NCI-H2107 treated with DMSO at 0.1 percent for 48 hours (cell line): ENCODE measurements around the gene RFWD3.

Experiments
- DNase-seq: peaks from one replicate; lab custom pipeline; 2025; ENCODE audit not compliant: unreplicated experiment; lab: John Stamatoyannopoulos, UW

The RFWD3 gene

DNA sequence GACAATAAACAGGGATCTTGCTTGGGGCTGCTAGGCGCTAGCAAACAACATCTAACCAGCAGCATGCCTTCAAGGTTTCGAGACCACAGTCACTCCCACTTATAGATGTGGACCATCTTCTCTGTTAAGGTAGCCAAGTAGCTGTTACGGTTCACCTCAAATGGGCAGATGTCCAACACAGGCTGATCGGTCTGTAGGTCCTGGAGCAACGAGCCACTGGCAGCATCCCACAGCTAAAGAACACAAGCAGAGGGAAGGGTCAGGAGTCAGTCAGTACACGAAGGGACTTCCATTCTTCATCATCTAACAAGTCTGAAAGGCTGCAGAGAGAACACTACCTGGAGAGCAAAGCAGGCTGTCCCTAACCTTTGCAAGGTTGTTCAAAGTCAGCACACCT, 42.8 kb downstream of the RFWD3 start:
- no peak for DNase-seq

DNA sequence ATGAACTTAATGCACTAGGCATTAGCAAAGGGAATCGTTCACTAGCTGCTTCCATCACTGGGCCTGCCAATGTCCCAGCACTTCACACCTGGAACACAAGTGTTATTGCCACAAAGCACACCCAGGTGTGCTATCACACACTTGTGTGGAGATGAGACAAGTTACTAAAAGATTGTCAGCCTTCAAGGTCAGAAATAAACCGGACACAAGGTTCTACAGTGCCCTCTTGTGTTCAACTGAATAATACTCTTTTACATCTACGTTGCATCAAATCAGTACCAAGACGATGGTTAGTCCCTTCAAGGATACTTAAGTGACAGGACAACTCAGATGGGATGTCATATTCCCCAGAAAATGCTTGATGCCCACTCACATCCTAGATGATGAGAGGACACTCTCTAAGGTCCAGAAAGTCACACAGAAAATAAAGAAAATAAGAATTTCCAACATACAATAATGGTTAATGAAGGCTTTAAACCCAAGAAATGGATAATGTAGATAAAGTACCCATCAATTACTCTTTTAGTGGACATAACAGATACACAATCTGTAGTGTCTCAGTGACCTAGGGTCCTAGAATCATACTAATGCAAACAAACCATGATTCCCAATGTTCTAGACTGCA, 43.4 kb downstream of the RFWD3 start:
- no peak for DNase-seq

DNA sequence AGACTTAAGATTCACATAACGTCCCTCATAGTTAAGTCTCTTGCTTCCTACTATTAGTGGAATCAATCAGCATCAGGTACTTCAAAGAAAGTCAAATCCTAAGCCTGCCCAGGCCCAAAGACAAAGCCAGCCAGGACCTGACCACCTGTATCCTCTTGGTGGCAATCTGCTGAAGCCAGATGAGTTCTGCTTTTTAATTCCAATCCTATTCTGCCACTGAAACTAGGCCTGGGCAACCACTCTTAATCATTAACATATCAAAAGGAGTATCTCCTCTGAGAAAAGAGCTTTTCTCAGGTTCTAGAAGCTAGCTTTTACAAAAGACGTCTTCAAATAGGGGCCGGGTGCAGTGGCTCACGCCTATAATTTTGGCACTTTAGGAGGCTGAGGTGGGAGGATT, 44.7 kb downstream of the RFWD3 start:
- DNase-seq, result no peak

DNA sequence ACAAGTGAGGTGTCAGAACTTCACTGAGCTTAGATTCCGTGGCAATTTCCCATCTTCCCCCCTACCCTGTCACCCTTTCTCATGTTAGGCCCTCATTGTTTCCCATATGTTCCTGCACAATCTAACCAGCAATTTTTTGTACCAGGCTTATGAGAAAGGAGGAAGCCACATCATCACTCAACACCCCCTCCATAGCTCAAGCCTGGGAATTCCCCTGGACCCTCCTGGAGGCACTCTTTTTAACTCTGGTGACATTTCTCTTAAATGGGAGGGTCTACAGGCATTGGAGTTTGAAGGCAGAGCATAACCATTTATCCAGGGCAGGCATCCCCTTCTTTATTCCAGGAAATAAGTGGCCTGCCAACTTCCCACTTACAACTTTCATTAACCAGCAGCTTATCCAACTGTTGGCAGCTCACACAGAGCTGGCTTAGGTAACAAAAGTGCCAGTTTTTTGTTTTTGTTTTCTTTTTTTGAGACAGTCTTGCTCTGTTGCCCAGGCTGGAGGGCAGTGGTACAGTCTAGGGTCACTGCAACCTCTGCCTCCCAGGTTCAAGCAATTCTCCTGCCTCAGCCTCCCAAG, 49.4 kb downstream of the RFWD3 start:
- DNase-seq, result no peak

DNA sequence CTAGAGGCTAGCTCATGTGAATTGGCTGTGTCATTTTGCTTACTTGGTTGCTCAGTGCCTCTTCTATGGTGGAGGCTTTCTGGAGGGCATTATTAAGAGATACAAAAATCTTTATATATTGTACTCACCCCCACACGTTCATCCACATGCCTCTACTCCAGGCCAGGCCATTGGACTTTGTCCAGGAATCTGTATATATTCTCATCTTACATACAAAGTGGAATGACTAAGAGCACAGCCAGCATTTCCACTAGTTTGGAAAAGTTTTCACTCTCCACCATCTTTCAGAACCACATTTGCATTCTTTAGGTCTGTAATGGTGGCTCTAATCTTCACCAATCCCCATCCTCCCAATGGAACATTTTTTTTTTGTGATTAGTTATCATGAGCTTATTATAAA, 55.0 kb downstream of the RFWD3 start:
- no peak for DNase-seq

DNA sequence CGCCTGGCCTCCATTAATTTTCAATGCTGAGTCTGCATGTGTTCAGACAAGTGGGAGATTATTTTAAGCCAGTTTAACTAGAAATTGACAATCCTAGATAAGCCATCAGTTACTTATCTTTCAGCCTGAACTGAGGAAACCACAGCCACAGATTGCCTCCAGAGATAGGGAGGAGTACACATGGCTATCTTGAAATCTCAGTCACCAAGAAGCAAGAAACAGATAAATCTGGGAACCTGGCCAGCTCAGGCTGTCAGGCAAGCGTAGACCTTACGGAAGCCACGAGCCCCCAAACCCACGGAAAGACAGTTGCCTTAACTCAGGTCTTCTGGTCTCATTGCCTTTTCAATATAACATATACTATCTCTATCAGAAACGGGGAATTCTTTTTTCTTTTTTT, 57.7 kb downstream of the RFWD3 start:
- no peak for DNase-seq

DNA sequence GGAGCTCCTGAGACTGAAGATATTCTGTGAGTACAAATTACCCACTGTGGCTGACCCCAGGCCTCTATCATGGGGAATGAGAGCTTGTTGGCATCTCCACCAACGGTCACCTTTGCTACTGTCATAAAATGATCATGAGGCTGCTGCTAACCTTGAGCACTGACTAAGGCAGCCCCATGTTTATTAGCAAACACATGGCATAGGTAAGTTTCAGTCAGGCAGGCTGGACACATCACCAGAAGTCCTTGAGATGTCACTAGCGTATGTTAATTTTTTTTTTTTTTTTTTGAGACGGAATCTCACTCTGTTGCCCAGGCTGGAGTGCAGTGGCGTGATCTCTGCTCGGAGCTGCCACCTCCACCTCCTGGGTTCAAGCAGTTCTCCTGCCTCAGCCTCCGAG, 58.3 kb downstream of the RFWD3 start:
- DNase-seq, result no peak

DNA sequence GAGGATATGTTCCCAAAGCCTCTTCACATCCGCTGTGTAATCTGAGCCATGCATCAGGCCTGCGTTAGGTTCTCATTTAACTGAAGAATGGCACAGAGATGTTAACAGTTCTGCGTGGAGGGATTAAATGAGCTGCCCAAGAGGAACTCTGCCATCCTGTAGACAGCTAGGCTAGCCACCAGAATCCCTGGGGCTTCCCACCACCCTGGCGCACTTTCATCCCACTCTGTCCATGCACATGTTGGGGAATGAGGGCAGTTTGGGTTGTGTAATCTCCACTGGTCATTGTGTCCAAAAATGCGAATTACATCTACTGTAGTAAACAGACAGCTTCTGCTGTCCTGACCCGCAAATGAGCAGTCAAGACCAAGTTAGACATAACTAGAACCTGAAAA, 58.7 kb downstream of the RFWD3 start:
- peak; percentile 26 for DNase-seq

DNA sequence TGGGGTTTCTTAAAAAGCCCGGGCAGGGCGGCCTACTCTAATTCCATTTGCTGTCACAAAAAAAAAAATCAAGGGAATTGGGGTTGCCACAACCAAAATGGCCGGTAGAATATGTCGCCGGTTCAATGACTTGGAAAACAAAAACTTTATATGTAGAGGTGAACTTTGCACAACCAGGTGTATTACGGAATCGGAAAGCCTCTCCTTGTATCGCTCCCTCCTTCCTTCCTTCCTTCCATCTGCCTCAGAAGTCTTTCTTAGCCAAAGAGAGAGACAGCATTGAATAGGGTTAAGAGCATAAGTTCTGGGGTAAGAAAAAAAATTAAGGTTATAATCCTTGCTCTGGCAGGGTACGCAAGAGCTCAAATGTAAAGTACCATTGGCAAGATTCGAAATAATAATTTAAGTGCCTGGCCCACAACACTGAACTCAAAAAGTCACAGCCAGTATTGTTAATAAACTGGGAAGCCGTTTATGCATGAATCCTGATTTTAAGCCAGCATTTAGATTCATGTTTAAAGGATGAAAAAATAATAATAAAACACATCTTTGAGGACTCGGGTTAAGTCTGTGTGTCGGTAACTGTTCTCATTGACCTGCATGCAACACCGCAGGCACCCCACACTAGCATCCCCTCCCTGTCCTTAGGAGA, 59.2 kb downstream of the RFWD3 start:
- DNase-seq, result peak; percentile 60

DNA sequence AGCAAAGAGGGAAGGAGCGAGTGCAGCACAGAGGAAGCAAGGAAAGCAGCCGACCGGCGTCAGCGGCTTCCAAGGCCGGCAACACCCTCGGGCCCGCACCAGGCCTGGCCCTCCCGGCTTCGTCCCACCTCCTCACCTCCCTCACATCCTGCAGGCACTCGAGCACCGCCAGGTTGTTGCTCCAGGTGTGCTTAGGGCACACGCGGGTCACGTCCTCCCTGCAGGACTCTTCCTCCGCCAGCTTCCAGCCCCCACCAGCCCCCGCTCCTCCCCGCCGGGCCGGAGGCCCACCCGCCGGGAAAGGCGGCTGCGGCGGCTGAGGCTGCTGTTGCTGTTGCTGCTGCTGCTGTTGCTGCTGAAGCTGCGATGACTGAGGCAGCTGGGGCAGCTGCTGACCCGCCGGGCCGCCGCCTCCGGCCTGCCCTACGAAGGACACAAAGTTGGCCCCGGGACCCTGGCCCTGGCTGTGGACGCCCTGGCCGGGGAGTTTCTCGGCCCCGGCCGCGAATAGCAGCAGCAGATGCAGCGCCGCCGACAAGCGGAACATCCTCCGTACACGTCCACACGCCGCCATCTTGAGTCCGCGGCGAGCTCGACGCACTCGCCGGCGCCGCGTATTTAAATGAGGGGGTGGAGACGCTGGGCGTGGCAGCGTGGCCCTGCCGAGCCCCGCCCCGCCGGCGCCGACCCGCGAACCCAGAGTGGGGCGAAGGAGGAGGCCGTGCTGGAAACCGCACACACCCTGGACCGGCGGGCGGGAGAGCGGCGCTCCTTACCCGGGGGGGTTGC, 60.0 kb downstream of the RFWD3 start, which contains the start of gene GLG1:
Gene GLG1, minus strand, starts transcription at position 594 of the 789 bp plus-strand sequence. Its CDS starts 20 bp downstream, at position 574.
- DNase-seq, result peak; percentile 75

DNA sequence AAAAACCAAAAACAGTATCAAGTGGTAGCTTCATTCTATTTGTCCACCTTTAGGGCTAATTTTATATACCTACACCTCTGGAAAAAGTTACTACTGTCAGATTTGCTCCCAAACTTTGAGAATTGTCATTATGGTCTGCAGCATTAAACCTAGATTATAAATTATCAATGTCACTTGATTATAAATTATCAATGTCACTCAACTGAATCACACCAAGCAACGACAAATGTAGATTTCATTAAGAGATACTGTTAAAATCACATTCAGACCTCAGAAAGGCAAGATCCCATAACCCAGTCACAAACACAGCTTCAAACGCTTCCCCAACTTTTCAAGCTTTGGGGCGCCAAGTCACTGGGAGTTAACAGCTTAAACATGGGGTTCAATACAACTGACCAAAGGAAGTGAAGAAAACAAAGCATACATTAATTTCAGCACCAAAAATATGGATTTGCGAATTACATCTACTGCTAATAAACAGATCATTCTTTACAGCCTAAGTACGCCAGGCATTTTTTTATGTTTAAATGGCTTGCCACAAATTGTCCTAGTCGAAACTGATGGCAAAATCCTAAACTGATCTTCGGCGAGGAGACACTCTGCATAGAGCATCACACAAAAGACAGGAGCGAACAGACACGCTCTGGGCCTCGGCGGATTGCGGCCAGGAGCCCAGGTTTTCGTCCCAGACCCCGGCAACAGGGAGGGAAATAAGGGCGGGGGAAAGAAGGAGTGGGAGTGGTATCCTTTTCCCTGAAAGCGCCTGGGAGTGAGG, 60.7 kb downstream of the RFWD3 start:
- no peak for DNase-seq

DNA sequence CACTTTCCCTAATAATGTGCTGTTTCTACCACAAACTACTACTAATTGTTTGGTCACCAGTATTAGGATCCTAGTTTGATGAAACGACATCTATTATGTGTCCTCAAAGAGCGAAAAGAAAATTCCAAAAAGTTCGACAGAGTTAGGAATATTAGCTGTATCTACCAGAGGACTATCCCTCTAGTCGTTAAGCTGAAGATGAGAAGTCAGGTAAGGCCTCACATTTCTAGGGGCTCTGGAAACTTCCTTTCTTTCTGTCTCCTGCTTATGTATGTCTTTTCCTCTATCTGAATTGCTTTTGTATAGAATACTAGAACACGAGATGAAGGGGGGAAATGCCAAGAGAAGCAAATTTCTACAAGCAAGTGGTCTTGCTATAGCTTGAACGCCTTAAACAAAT, 61.3 kb downstream of the RFWD3 start:
- DNase-seq, result no peak

DNA sequence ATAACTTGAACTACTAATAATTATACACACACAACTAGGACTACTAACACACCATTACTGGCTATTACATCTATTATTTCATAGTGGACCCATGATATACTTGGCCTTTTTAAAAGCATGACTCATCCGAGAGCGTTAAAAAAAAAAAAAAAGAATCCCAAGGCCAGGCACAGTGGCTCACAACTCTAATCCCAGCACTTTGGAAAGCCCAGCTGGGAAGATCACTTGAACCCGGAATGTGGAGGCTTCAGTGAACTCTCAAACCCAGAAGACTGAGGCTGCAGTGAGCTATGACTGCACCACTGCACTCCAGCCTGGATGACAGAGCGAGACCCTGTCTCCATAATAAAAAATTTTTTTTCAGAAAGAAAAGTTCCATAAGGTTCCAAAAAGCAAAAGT, 62.8 kb downstream of the RFWD3 start:
- no peak for DNase-seq

DNA sequence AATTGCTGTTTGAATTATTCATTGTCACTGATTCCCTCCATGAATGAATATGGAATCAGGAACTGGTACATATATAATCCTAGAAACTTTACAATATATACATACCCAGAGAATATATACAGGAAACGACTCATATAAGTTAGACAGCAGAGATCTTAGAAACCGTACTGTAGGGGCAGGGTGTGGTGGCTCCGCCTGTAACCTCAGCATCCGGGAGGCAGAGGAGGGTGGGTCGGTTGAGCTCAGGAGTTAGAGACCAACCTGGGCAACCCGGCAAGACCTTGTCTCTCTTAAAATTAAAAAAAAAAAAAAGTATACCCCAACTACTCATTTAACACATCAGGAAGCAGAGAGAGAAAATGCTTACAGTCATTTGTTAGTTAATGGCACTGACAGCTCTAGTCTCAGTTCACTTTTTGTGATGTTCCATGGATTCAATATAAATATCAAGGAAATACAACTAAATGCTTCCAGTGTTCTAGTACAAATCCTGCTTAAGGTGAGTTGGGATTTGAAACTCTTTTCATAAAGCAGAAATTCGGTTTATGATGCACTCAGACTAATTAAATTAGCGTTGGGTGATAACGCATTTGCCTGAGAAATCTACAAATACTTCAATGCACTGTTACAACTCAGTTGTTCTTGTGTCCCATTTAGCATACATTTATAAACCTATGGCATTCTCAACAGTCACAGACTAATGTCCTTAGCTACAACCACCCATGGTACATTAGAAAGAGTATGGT, 65.4 kb downstream of the RFWD3 start:
- no peak for DNase-seq

DNA sequence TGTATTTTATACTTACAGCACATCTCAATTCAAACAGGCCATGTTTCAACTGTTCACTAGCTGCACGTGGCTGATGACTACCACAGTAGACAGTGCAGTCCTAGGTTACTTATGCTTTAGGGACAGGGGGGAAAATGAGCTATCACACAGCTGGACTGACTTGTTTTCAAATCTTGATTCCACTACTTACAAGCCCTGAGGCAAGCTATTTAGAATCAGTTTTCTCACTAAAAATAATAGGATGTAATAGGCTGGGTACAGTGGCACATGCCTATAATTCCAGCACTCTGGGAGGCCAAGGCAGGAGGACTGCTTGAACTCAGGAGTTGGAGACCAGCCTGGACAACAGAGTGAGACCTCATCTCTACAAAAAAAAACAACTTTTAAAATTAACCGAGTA, 70.1 kb downstream of the RFWD3 start:
- no peak for DNase-seq

DNA sequence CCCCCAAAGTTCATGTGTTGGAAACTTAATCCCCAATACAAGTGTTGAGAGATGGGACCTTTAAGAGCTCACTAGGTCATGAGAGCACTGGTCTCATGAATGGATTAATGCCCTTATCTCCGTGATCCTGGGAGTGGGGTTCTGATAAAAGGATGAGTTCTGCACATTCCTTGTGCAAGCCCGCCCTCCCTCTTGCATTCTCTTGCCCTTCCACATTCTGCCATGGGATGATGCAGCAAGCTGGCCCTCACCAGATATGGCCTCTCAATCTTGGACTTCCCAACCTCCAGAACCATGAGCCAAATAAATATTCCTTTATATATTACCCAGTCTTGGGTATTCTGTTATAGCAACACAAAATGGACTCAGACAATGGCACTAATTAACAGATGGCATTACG, 73.8 kb downstream of the RFWD3 start:
- DNase-seq, result no peak

DNA sequence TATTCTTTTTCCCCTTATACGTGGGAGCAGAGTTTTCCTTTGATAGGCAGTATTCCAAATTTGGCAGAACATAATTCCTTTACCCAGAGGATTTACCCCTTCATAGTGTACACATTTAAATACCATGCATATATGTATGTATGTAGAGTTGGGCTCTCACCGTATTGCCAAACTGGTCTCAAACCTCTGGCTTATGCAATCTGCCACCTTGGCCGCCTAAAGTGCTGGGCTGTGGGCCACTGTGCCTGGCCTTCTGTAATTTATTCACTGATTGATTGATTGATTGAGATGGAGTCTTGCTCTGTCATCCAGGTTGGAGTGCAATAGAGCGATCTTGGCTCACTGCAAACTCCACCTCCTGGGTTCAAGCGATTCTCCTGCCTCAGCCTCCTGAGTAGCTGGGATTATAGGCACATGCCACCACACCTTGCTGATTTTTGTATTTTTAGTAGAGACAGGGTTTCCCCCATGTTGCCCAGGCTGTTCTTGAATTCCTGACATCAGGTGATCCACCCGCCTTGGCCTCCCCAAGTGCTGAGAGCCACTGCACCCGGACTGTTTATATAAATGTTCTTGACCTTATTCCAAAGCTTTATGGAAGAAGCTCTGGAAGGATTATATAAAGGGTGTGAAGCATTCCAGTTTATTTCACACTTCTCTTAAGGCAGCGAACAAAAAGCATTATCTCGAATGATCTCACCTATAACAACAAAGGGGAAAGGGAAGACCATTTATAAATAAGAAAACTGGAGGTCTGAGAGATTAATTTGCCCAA, 74.6 kb downstream of the RFWD3 start:
- no peak for DNase-seq

DNA sequence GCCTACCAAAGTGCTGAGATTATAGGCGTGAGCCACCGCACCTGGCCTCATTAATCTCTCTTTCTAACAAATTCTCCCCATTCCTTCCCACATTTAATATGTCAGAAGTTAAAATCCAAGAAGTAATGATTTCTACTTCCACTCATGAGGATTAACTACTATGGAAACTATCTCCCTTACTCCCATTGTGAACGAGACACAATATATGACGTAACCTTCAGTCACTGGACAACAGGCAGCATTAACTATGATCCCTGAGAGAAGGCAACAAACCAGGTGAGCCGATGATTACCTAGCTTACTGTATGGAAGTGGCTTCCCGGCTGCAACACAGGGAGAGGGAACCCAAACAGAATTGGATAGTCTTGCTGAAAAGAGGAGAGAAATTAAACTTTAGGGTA, 79.7 kb downstream of the RFWD3 start:
- no peak for DNase-seq

DNA sequence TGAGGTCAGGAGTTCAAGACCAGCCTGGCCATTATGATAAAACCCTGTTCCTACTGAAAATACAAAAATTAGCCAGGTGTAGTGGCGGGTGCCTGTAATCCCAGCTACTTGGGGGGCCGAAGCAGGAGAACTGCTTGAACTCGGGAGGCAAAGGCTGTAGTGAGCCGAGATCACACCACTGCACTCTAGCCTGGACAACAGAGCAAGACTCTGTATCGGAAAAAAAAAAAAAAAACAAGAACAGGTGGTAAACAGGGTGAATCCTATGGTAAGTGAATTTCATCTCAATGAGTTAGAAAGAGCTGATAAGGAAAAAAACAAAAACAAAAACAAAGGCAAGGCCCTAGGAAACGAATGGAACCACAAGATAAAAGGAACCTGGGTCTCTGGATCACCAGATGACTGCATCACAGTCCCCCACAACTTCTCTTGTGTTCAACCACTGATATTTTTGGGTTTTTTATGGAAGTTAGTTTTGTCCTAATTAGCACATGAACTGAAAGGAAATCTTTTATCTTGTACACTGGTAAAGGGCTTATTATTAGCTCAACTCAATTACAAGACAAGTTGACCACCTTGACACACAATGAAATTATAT, 80.7 kb downstream of the RFWD3 start:
- DNase-seq, result no peak
